Ovary (tissue), 3 donors: ENCODE results near the gene UNC93A.
"Not testable (repeated sequence)": the region's sequence is repeated elsewhere in the genome, so short reads cannot be mapped to it uniquely, and the experiment has no call there.

ENCODE experiments used
- CTCF ChIP-seq, 3 donors: fragments of 450-650 bp in 2 of 3; fragments of 200-600 bp in 1 of 3; IDR thresholded peaks; one replicate each; pipeline versions ENCODE4 v1.5.1 to v1.8.0; 2016 to 2022; ENCODE audit warnings: antibody characterized with exemption in 3 of 3, mild to moderate bottlenecking in 1 of 3
- POLR2A ChIP-seq: fragments of 450-650 bp; IDR thresholded peaks from one replicate; pipeline ENCODE4 v1.6.1; 2017; ENCODE audit warnings: antibody characterized with exemption, mild to moderate bottlenecking, moderate library complexity
- donor health status: DM: no; HTN: no; CAD: no.

DNA sequence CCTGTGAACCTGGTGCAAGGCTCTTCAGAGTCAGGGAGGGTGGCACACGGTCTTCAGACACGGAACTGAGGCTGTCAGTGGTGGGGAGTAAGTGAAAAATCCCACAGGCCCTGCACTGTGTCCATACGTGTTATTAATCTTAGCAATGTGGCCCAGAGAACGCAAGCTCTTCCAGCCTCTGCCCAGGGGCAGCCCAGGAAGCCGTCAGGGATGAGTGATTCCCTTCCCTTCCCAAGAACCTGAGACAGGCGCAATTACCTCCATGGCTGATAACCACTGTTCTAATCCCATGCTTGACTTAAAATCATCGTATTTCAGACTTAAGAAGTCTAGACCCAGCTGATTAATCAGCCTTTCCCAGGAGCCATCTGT is 49.0 kb upstream of the UNC93A start:
- TF ChIP-seq CTCF (IDR thresholded peaks at IDR 0.05); POLR2A: not testable (repeated sequence)
